ENCODE results near the gene P2RX7.

DNA sequence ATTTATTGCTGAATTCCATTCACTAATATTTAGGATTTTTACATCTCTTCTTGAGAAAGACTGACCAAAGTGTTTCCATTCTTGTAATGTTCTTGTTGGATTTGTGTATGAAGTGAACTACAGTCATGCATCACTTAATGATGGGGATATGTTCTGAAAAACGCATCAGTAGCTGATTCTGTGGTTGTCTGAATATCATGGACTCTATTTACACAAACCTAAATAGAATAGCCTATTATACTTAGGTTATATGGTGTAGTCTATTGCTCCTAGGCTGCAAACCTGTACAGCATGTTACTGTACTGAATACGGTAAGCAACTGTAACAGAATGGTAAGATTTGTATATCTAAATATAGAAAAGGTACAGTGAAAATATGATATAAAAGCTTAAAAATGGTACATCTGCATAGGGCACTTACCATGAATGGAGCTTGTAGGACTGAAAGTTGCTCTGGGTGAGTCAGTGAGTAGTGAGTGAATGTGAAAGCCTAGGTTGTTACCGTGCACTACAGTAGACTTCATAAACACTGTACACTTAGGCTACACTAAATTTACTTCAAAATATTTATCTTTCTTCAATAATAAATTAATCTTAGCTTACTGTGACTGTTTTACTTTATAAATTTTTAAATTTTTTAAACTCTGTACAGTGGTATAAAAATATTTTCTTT lies 49.7 kb downstream of the P2RX7 start:
- TF ChIP-seq, protein P1, sequence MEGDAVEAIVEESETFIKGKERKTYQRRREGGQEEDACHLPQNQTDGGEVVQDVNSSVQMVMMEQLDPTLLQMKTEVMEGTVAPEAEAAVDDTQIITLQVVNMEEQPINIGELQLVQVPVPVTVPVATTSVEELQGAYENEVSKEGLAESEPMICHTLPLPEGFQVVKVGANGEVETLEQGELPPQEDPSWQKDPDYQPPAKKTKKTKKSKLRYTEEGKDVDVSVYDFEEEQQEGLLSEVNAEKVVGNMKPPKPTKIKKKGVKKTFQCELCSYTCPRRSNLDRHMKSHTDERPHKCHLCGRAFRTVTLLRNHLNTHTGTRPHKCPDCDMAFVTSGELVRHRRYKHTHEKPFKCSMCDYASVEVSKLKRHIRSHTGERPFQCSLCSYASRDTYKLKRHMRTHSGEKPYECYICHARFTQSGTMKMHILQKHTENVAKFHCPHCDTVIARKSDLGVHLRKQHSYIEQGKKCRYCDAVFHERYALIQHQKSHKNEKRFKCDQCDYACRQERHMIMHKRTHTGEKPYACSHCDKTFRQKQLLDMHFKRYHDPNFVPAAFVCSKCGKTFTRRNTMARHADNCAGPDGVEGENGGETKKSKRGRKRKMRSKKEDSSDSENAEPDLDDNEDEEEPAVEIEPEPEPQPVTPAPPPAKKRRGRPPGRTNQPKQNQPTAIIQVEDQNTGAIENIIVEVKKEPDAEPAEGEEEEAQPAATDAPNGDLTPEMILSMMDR (IDR thresholded peaks at IDR 0.05; ENCODE audit: insufficient read depth, low read length, poor library complexity, severe bottlenecking): no peak
- no peak for TF ChIP-seq EZH2phosphoT487 (conservative IDR thresholded peaks at IDR 0.05; ENCODE audit: low read length)
